UCSD-AML1 (cell line): Measurements from ENCODE around the gene SENP7.
"Not testable (repeated sequence)": the region's sequence is repeated elsewhere in the genome, so short reads cannot be mapped to it uniquely, and the experiment has no call there.

Experiments
- DNase-seq: peaks from one replicate; lab custom pipeline; 2025; ENCODE audit not compliant: unreplicated experiment; lab: John Stamatoyannopoulos, UW

Gene SENP7

GRCh38 chr3:101512646-101513418 is at the start of gene SENP7:
Gene SENP7 (minus strand): TSS chr3:101513212. CDS start chr3:101513130, 82 bp downstream.
- peak; percentile 85 for DNase-seq

- peak; percentile 91 for DNase-seq
Measured at GRCh38 chr3:101561630-101562328, 48.8 kb upstream of the SENP7 start, which contains the start of gene TRMT10C. Gene TRMT10C (plus strand): TSS chr3:101561868. CDS start chr3:101564782, 2,914 bp downstream.

GRCh38 chr3:101556064-101556463 is 43.1 kb upstream of the SENP7 start:
- DNase-seq: no peak

GRCh38 chr3:101553381-101553780 is 40.4 kb upstream of the SENP7 start:
- not testable (repeated sequence) for DNase-seq

GRCh38 chr3:101551359-101552081 is 38.5 kb upstream of the SENP7 start:
- not testable (repeated sequence) for DNase-seq

GRCh38 chr3:101549473-101549872 is 36.5 kb upstream of the SENP7 start:
- DNase-seq: no peak

- no peak for DNase-seq
Measured at GRCh38 chr3:101548527-101549105, 35.6 kb upstream of the SENP7 start.

GRCh38 chr3:101544161-101544850 is 31.3 kb upstream of the SENP7 start:
- DNase-seq: no peak

GRCh38 chr3:101542957-101543356 is 29.9 kb upstream of the SENP7 start:
- no peak for DNase-seq

GRCh38 chr3:101536955-101537354 is 23.9 kb upstream of the SENP7 start:
- DNase-seq: not testable (repeated sequence)

GRCh38 chr3:101536266-101536665 is 23.3 kb upstream of the SENP7 start:
- DNase-seq: no peak

GRCh38 chr3:101535221-101535620 is 22.2 kb upstream of the SENP7 start:
- DNase-seq: no peak

- DNase-seq: no peak
Measured at GRCh38 chr3:101533603-101533968, 20.6 kb upstream of the SENP7 start.

- DNase-seq: no peak
Measured at GRCh38 chr3:101532783-101533602, 20.0 kb upstream of the SENP7 start.

GRCh38 chr3:101531473-101532086 is 18.6 kb upstream of the SENP7 start:
- DNase-seq: no peak

GRCh38 chr3:101530686-101531047 is 17.7 kb upstream of the SENP7 start:
- no peak for DNase-seq

GRCh38 chr3:101529816-101530685 is 17.0 kb upstream of the SENP7 start:
- DNase-seq: peak; percentile 10

- no peak for DNase-seq
Measured at GRCh38 chr3:101527906-101528305, 14.9 kb upstream of the SENP7 start.

GRCh38 chr3:101527441-101527840 is 14.4 kb upstream of the SENP7 start:
- no peak for DNase-seq
